CD4-positive, alpha-beta T cell treated with Interleukin-17A for 1 hour (primary cell): Measurements from ENCODE around the gene PSMB3.

ENCODE experiments used
- DNase-seq: peaks from one replicate; pipeline ENCODE4 v3.0.0-alpha.2; 2020

Gene PSMB3

GRCh38 chr17:38752308-38753070 is at the start of gene PSMB3:
Gene PSMB3 (plus strand): TSS chr17:38752741. CDS start chr17:38752827, 86 bp downstream.
- peak; percentile 99 for DNase-seq

GRCh38 chr17:38702916-38703741 is 49.4 kb upstream of the PSMB3 start:
- peak; percentile 19 for DNase-seq

- DNase-seq, result peak; percentile 78
Measured at GRCh38 chr17:38703742-38704605, 48.6 kb upstream of the PSMB3 start.

- peak; percentile 87 for DNase-seq
Measured at GRCh38 chr17:38704606-38705522, 47.7 kb upstream of the PSMB3 start, which contains the start of gene MLLT6. Gene MLLT6 (plus strand): TSS chr17:38705273. CDS start chr17:38705633, 360 bp downstream.

- no peak for DNase-seq
Measured at GRCh38 chr17:38705523-38705802, 47.1 kb upstream of the PSMB3 start.

GRCh38 chr17:38705803-38706504 is 46.6 kb upstream of the PSMB3 start:
- peak; percentile 27 for DNase-seq

- peak; percentile 36 for DNase-seq
Measured at GRCh38 chr17:38706505-38707216, 45.9 kb upstream of the PSMB3 start.

- no peak for DNase-seq
Measured at GRCh38 chr17:38707678-38708351, 44.7 kb upstream of the PSMB3 start.

- no peak for DNase-seq
Measured at GRCh38 chr17:38709104-38709820, 43.3 kb upstream of the PSMB3 start.

- no peak for DNase-seq
Measured at GRCh38 chr17:38709864-38710603, 42.5 kb upstream of the PSMB3 start.

- DNase-seq, result no peak
Measured at GRCh38 chr17:38710604-38710962, 42.0 kb upstream of the PSMB3 start.

GRCh38 chr17:38710985-38711384 is 41.6 kb upstream of the PSMB3 start:
- no peak for DNase-seq

GRCh38 chr17:38711792-38712571 is 40.6 kb upstream of the PSMB3 start:
- DNase-seq, result no peak

- DNase-seq, result no peak
Measured at GRCh38 chr17:38712593-38712992, 39.9 kb upstream of the PSMB3 start.

- no peak for DNase-seq
Measured at GRCh38 chr17:38713456-38714075, 39.0 kb upstream of the PSMB3 start.

- no peak for DNase-seq
Measured at GRCh38 chr17:38715216-38715943, 37.2 kb upstream of the PSMB3 start.
